Upper lobe of left lung (tissue), 4 donors: Measurements from ENCODE around the gene CYP2E1.

Experiments used
- CTCF ChIP-seq, 6 experiments: fragments of 450-650 bp in 4 of 6; fragments of 200-600 bp in 2 of 6; sonication (generic) in 2 of 6; IDR thresholded peaks; one replicate each; pipeline ENCODE4 v1.5.1; 2016 to 2019; ENCODE audit warnings: antibody characterized with exemption in 6 of 6
- EP300 ChIP-seq, 4 donors: sonication (generic); formaldehyde crosslinking; IDR thresholded peaks; one replicate each; pipeline ENCODE4 v1.5.1; 2017; ENCODE audit warnings: antibody characterized with exemption in 4 of 4, control low read depth in 2 of 4
- POLR2A ChIP-seq, 4 donors: fragments of 450-650 bp; IDR thresholded peaks; one replicate each; pipeline ENCODE4 v1.5.1; 2016 to 2017; ENCODE audit warnings: antibody characterized with exemption in 4 of 4, mild to moderate bottlenecking in 2 of 4
- POLR2AphosphoS5 ChIP-seq, 2 donors: sonication (generic); formaldehyde crosslinking; IDR thresholded peaks; one replicate each; pipeline ENCODE4 v1.5.1; 2017; ENCODE audit warnings: antibody characterized with exemption in 2 of 2

- no peak for TF ChIP-seq CTCF (IDR thresholded peaks at IDR 0.05)
- TF ChIP-seq POLR2AphosphoS5 (IDR thresholded peaks at IDR 0.05) = no peak
- TF ChIP-seq EP300 (IDR thresholded peaks at IDR 0.05) = no peak
- TF ChIP-seq POLR2A (IDR thresholded peaks at IDR 0.05) = no peak
Measured at GRCh38 chr10:133567119-133567518, 40.0 kb downstream of the CYP2E1 start.
